Nucleus accumbens (tissue), 56 donors: Measurements from ENCODE around the gene GRIA2.
"Not testable (repeated sequence)": the region's sequence is repeated elsewhere in the genome, so short reads cannot be mapped to it uniquely, and the experiment has no call there.

Source experiments
- DNase-seq, 56 donors: peaks; one replicate each; lab custom pipeline; 2025; lab: John Stamatoyannopoulos, UW

The GRIA2 gene

DNA sequence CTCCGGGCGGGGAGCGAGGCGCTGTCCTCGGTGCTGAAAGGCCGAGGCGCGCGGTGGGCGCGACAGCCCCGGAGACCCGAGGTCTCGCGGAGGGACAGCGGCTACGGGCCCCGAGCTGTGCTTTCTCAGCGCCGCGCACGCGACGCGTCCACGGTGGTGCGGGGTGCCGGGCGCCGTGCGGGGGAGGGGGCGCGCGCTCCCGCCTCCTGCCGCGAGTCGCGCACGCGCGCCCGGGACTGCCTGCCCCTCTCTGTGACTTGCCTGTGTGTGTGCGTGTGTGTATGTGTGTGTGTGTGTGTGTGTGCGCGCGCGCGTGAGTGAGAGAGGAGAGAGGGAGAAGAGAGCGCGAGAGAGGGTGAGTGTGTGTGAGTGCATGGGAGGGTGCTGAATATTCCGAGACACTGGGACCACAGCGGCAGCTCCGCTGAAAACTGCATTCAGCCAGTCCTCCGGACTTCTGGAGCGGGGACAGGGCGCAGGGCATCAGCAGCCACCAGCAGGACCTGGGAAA, at the start of gene GRIA2:
GRIA2 (plus strand) TSS at position 358 of the 511 bp plus-strand sequence. CDS start 315 bp downstream, outside the sequence.
- DNase-seq, result peak in 55 of 56 donors; percentile 37 to 96 (median 80)

DNA sequence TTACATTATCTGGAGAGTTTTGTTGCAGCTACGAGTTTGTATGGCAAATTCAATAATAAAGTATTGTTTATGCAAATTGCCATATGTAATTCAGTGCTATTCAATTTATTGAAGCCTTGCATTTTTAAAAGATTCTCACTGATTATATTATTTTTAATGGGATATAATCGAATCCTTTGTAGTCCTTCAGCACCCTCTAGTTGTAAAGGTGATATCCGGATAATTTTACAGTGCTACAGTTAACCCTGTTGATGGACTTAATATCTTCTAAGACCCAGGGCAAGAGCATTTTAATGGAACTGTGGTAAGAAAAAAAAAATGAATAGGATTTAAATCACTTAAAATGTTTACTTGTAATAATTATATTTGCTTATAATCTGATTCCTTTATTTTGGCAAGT, 48.5 kb upstream of the GRIA2 start:
- no peak for DNase-seq

DNA sequence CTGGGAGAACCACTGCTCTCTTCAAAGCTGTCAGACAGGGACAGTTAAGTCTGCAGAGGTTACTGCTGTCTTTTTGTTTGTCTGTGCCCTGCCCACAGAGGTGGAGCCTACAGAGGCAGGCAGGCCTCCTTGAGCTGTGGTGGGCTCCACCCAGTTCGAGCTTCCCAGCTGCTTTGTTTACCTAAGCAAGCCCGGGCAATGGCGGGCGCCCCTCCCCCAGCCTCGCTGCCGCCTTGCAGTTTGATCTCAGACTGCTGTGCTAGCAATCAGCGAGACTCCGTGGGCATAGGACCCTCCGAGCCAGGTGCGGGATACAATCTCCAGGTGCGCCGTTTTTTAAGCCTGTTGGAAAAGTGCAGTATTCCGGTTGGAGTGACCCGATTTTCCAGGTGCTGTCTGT, 40.3 kb upstream of the GRIA2 start:
- not testable (repeated sequence) for DNase-seq

DNA sequence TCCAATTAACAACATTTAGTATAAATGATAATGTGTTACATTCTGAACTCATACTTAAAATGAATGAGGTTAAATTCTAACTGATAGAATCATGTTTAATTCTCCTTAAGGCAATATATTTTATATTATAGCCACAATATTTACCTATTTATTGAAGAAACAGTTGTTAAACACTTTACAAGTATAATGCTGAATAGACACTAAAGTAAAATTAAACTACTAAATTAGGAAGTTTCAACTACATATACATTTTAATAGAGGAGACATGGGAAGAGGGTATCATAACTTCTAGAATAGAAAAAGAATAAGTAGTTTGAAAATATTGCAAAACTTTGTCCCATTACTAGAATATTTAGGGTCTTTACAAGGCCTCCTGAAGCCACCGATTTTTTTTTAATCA, 36.2 kb upstream of the GRIA2 start:
- no peak for DNase-seq

DNA sequence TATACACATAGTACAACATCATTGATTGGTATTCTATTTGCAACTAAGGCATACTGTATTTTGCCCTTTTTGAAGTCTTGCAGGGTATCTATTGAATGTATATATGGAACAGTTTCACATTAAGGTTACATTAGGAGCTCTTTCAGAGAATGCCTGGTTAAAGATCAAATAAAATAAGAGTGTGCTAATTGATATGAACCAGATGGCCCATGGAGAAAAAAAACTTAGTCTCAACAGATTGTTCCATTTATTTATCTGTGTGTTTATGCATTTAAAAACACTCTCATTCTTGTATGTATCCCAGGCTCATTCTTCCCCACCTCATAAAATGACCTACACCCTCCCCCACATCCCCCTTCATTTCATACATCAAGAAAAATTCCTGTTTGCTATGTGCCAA, 35.2 kb upstream of the GRIA2 start:
- DNase-seq, result no peak

DNA sequence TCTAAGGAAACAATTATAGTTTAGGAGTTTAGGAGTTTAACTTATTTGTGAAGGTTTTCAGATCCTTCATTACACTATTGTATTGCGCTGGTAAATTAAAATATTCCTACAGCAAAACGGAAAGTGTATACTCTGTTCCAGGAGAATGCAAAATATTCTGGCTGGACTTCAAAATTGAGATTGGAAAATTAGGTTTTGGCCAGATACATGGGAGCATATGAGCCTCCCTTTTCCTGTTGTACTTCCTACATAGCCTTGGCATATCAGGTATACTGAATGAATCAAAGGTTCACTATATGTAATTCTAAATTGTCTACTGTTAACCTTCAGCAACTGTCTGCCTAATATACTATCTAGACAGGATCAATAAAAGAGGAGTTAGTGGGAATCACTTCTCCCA, 25.2 kb upstream of the GRIA2 start:
- no peak for DNase-seq

DNA sequence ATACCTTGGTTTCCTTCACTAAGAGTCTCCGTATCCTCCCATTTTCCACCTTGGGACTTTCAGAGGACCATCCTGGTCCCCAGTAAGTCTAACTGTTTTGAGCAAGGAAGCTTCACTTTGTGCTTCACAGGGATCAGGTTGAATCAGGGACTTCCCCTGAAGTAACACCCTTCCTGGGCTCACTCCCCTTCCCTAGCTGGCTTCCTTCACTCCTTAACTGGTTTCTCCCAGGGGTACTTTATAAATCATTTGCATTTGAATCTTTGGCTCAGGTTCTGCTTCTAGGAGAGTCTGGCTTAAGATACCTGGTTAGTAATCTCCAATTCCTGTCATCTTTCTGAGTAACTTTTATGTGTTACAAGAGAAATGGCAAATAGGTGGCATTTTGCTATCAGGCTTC, 24.5 kb upstream of the GRIA2 start:
- no peak for DNase-seq

DNA sequence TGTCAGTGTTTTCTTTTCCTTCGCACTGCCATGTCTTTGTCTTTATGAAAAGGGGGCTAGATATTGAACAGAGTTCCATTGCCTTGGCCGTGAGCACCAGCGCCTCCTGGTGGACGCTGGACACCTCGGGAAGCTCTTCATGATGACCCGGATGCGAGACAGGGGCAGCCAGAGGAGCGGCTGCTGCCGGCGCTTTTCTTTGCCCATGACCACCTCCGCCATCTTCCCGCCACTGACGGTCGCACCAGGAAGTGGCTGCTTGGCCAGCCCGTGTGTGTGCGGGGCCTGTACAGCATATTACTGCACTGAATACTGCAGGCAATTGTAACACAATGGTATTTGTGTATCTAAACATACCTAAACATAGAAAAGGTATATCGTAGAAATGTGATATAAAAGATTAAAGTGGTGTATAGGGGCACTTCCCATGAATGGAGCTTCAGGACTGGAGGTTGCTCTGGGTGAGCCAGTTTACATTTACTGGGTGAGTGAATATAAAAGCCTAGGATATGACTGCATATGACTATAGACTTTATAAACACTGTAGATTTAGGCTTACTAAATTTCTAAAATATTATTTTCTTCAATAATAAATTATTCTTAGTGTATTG, 15.8 kb upstream of the GRIA2 start:
- DNase-seq, result peak in 2 of 56 donors; percentile 5 to 7

DNA sequence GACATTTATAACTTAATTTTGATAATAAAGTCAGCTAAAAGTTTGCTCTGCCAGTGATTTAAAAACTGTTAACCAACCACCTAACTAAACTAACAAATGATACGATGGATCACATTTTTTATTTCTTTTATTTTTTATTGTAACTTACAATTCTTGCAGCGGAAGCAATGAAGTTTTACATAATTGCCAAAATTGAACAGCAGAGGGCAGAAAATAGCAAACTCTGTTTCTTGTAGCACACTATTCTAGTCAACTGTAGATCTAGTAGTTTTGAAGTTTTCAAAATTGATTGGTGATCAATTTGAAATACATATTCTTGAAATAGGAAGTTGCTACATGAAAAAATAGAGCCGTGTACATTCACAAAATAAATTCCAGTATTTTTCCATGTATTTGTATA, 2.8 kb upstream of the GRIA2 start:
- DNase-seq, result no peak

DNA sequence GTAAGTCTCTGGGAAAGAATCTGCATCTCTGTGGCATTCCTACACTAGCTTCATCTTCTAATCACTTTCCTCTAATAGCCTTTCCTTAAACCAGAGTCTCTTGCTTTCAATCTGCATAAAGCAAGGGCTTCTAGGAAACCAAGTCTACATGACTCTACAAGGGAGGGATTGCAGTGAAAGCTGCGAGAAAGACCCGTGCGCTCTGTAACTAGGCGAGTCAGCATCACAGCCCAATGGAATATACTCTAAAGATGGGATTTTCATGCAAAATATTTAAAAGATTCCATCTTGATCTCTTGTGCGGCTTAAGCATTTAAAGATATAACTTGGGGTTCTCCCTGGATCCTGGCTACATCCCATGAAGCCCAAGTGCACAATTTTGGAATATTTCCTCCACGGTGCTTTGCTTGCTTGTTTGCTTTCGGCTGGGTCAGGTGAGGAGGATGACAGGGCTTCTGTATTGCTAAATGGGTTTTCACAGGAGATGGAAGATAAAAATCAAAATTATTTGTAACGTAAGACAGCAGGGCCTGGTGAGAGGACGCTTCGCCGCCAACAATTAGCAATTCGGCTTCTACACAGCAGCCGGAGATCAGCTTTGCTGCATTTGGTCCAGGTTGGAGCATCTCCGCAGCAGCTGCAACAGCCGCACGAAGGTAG, 687 bp upstream of the GRIA2 start:
- peak in 3 of 56 donors; percentile 15 to 45 (median 33) for DNase-seq

DNA sequence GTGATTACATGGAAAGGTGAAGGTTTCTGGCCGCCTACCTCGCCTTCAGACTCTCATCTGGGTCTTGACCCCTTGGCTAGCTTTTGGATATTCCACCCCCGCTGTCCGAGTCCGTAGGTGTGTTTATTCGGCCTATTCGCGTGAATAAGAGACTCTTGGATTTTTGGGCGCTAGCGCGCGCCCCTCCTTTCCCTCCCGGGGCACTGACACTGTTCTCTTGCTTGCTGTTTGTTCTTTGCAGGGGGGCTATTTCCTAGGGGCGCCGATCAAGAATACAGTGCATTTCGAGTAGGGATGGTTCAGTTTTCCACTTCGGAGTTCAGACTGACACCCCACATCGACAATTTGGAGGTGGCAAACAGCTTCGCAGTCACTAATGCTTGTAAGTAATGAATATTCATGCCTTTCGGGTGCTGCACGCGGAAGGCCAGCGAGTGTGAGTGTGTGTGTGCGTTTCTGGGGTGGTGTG, 932 bp downstream of the GRIA2 start:
- peak in 17 of 56 donors; percentile 19 to 77 (median 65) for DNase-seq

DNA sequence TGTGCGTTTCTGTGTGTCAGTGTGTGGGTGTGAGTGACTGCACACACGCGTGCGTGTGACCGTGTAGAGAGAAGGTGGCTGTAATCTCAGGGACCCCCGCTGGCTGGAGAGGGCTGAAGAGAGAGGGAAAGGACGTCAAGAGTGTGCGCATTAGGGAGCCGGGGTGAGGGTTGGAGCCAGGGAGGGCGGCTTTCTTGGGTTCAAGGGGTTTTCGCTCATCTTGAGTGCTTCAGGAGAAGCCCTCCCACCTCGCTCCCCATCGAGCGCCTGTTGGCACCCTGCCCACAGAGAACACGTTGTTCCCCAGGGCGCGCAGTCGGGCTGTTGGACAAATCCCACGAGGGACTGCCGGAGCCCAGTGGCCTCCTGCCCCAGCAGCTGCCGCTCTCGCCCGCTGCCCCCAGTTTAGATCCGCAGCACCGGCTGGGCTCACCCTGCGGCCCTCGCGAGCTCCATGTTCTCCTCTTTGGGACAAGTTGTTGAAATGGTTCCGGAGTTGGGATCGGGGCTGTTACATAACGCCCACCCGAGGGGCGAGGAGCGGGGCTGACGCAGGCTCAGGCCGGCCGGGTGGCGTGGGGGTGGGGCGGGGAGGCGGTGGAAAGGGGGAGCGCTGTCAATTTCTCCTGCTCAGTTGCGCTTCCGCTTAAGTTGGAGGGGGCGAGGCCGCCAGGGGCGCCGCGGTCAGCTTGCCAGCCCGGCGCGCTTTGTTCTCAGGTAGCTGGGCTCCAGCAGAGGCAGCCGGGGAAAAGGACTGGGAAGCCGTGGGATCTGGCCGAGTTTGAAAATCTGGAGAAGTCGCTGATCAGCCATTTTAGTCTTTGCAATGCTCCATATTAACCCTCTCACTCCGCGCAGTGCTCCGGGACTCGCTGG, 1.6 kb downstream of the GRIA2 start:
- DNase-seq, result peak in 54 of 56 donors; percentile 10 to 90 (median 77)

DNA sequence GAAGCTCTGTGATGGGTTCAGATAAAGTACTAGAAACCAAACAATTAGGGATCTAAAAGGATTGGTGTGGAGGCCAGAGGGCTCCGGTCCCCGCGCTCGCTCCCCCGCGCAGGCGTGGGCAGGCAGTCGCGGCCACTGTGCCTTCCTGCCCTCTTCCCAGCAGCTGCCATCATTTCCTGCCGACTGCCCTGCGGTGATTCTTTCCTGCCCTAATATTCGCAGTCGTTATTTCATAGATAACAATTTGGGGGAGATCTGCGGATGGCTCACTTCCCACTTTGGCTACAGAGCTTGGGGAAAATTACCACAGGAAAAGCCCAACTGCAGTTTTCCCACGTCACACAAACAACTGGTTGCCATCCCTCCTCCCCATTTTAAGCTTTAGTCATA, 2.2 kb downstream of the GRIA2 start:
- DNase-seq, result peak in 25 of 56 donors; percentile 20 to 82 (median 61)

DNA sequence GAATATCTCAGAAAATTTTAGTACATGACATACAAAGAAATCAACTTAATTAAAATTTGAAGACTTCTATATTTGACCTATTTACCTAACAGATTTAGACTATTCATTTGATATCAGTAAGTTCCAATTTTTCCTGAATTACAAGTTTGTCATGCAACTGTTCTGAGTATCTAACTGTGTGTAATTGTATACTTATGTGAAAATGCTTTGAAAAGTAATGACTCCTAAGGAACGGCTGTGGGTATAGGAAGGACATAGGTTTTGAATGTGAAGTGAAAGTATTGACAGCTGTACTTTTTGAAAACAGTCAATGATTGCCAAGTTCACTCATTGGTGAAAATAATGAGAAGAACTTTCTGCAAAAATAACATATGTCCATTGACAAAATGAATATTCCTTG, 2.9 kb downstream of the GRIA2 start:
- no peak for DNase-seq

DNA sequence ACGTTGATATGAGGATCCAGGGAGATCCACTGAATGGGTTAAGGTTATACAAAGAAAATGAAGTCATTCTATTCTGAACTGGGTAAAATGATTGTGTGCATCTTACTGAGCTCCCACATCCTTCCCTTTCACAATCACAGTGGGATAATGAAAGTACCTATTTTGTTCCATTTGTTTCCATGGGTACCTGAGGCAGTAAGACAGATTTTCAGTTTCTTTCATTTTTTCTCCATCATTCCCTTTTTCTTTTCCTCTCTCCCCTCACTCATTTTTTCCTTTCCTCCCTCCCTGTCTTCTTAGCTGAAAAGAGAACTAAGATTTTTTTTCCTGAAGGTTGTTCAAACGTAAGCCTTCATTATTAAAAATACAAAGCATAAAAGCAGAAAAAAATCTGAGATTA, 4.6 kb downstream of the GRIA2 start:
- no peak for DNase-seq

DNA sequence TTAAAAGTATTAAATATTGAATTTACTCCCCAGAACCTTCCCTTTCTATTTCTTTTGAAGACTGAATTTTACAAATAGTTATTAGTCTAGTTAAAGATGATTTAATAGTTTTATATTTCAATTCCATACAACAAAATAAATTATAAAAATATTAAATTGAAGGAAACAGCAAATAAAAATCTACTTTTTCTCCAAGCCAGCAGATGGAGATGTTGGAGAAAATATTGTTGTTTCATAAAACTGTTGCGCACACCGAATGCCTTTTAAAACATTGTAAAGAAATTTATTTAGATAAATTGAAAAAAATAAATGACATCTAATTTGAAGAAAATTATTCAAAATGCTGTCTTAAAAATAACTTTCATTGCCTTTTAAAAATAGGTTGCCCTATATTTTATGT, 5.5 kb downstream of the GRIA2 start:
- no peak for DNase-seq

DNA sequence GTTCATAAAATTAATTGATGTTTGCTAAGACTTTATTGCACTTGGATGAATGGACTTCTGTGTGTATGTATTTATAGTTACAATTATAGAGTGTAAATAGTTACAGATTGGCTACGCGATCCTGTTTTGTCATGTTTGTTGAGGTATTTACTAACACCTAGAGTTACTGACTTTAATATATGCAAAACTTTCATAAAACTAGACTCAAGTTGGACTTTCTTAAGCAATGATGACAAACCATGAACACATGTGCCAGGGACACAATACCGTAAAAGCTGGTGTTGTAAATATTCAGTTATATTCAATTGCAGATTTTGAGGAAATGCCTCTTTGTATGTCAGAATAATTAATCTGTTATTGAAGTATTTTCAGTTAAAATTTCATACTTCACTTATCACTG, 6.1 kb downstream of the GRIA2 start:
- no peak for DNase-seq

DNA sequence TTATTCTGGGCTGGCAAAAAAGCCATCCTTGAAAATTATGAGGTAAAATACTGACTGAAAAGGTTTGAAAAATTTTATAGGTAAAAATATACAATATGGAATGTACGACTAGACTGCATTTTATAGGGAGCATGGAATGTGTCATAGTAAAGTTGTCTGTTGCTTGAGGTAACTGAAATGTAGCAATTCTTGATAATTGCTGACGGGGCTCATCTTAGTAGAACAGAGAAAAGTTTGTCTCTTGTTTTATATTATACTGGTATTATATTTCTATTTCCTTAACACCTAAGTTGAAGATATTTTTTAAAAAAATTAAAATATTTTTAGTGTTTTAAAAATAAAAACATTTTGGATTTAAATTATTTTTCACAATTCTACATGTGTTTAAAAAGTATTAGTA, 11.0 kb downstream of the GRIA2 start:
- DNase-seq, result no peak

DNA sequence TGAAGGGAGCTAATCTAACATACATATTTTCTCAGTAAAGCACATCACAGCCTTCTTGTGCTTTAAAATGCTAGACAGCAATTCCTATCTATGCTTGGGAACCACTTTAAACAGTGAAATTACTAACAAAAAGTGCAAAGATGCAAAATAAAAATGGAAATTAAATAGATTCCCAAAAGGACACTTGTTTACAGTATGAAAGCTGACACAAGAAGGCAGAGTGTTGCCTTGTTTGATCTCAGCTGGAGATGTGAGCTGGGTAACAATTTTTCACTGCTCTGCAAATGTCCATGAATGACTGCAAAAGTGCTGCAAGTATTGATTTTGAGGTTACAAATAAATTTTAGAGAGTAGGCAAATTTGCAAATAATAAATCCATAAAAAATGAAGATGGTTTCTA, 22.3 kb downstream of the GRIA2 start:
- no peak for DNase-seq

DNA sequence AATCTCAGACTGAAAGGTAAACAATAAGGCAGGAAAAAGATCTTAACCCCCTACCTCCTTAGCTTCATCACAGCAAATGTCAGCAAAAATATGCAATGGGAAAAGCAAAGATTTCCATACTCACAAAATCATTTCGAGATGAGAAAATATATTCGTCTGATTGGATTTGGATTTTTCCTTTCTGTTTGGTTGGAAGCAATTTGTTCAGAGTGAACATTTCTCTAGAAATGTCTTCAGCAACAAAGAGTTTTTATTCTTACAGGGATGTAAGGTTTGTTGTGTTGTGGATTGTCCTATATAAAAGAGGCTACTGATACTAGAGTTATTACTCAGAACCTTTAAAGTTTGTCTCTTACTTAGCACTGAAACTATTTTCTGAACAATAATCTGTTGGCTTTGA, 23.8 kb downstream of the GRIA2 start:
- DNase-seq, result no peak

DNA sequence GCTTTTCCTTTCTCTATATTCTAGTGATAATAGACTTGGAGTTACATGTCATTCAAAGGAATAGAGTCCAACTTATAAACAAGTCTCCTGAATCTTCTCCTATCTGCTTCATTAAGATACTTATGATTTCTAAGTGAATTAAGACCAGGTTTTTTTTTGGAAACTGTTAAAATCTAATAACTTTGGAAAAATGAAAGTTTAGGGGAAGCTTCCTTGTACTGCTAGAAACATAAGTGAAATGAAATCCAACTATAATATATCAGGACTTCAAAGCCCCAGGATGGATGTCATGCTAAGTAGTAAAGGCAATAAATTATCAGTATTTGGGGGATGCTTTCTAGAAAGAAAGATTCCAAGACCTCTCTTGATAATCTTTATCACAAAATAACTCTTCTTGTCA, 24.8 kb downstream of the GRIA2 start:
- no peak for DNase-seq
